Peyer's patch (tissue), 4 donors: ENCODE measurements around the gene KRTAP10-12.

Experiments
- POLR2A ChIP-seq, 2 donors: fragments of 450-650 bp; IDR thresholded peaks; one replicate each; pipeline ENCODE4 v1.5.1; 2017; ENCODE audit warnings: antibody characterized with exemption in 2 of 2, mild to moderate bottlenecking in 2 of 2, moderate library complexity in 2 of 2
- TF ChIP-seq, protein P1 (sequence below), 6 experiments: fragments of 450-650 bp in 4 of 6; fragments of 200-600 bp in 2 of 6; sonication (generic) in 1 of 6; IDR thresholded peaks; one replicate each; pipeline ENCODE4 v1.5.1; 2017 to 2019; ENCODE audit warnings: antibody characterized with exemption in 6 of 6, mild to moderate bottlenecking in 3 of 6, moderate library complexity in 1 of 6

DNA sequence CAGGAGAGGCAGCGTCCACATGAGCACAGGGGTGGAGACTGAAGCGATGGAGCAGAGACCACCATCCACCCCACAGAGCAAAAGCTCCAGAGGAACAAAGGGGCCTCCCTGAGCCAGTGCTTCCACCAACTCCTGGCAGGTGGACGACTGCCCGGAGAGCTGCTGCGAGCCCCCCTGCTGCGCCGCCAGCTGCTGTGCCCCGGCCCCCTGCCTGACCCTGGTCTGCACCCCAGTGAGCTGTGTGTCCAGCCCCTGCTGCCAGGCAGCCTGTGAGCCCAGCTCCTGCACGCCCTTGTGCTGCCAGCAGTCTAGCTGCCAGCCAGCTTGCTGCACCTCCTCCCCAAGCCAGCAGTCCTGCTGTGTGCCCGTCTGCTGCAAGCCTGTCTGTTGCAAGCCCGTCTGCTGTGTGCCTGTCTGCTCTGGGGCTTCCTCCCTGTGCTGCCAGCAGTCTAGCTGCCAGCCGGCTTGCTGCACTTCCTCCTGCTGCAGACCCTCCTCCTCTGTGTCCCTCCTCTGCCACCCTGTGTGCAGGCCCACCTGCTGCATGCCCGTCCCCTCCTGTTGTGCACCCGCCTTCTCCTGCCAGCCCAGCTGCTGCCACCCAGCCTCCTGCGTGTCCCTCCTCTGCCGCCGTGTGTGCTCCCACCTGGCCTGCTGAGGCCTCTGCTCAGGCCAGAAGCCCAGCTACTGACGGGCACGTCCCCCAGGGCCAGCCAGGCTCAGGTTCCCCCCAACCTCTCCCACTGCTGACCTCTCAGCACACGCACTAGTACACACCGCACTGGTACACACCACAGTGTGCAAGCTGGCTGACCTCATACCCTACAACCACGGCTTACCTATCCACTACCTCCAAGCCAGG lies 5.4 kb downstream of the KRTAP10-12 start:
- TF ChIP-seq, protein P1, sequence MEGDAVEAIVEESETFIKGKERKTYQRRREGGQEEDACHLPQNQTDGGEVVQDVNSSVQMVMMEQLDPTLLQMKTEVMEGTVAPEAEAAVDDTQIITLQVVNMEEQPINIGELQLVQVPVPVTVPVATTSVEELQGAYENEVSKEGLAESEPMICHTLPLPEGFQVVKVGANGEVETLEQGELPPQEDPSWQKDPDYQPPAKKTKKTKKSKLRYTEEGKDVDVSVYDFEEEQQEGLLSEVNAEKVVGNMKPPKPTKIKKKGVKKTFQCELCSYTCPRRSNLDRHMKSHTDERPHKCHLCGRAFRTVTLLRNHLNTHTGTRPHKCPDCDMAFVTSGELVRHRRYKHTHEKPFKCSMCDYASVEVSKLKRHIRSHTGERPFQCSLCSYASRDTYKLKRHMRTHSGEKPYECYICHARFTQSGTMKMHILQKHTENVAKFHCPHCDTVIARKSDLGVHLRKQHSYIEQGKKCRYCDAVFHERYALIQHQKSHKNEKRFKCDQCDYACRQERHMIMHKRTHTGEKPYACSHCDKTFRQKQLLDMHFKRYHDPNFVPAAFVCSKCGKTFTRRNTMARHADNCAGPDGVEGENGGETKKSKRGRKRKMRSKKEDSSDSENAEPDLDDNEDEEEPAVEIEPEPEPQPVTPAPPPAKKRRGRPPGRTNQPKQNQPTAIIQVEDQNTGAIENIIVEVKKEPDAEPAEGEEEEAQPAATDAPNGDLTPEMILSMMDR (IDR thresholded peaks at IDR 0.05): no peak
- no peak for TF ChIP-seq POLR2A (IDR thresholded peaks at IDR 0.05)
